Rectal smooth muscle tissue (tissue), 1 donor: ENCODE measurements around the gene ZNF236.

ENCODE experiments used
- H3K27ac ChIP-seq: one replicate; pipeline ENCODE4 v1.7.0; 2013; ENCODE audit warnings: low read depth, low read length, inconsistent platforms
- H3K27me3 ChIP-seq: one replicate; pipeline ENCODE4 v1.7.0; 2013; ENCODE audit warnings: low read length; ENCODE audit not compliant: control insufficient read depth, insufficient read depth
- H3K36me3 ChIP-seq: one replicate; pipeline ENCODE4 v1.7.0; 2013; ENCODE audit warnings: low read length; ENCODE audit not compliant: control insufficient read depth, insufficient read depth
- H3K4me1 ChIP-seq: one replicate; pipeline ENCODE4 v1.7.0; 2013; ENCODE audit warnings: low read length; ENCODE audit not compliant: control insufficient read depth, insufficient read depth
- H3K4me3 ChIP-seq: one replicate; pipeline ENCODE4 v1.7.0; 2013; ENCODE audit warnings: low read length
- H3K9ac ChIP-seq: one replicate; pipeline ENCODE4 v1.7.0; 2013; ENCODE audit warnings: low read length

ZNF236 gene

DNA sequence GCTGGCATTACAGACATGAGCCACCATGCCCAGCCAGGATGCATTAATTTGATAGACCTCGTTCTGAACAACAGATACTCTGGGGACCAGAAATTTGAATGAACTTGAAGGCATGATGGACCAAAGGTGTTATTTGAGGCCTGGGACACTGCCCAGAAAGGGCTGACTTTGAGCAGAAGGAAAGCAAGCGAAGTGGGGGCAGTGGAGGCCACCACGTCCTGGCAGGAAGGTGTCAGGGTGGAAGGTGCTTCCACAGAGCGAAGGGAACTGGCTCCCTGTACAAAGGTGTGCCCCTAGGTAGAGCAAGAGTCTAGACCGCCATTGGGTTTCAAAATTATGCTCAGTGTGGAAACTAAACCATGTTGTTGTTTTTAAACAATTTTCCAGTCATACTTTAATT lies 23.9 kb downstream of the ZNF236 start:
- Histone ChIP-seq H3K27me3 (no peaks in the 10 kb centered on the region), H3K4me1 (no peaks in the 10 kb centered on the region), H3K27ac (no peak overlapping the region), H3K9ac (peak overlapping the region; percentile 30), H3K4me3 (no peak overlapping the region), H3K36me3 (no peaks in the 10 kb centered on the region)

DNA sequence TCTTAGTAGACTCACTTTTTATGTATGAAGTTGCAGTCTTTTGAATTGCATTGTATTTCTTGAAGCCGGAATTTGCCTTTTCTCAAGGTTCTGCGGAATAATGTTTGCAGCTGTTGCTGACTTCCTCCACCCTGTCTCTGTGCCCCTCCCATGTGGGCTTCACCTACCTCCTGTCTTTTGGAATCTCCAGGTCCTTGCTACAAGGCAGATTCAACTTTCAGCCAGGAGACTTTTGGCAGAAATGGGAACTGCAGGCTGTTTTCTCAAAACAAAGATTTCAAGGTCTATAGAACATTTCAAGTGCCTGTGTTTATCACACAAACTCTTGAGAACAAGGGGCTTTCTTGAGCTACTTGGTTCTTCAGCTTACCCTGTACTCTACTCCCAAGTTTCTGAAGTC lies 25.6 kb downstream of the ZNF236 start:
- Histone ChIP-seq H3K27ac (no peak overlapping the region), H3K4me1 (no peaks in the 10 kb centered on the region), H3K9ac (no peak overlapping the region), H3K27me3 (no peaks in the 10 kb centered on the region), H3K36me3 (no peaks in the 10 kb centered on the region), H3K4me3 (no peak overlapping the region)

DNA sequence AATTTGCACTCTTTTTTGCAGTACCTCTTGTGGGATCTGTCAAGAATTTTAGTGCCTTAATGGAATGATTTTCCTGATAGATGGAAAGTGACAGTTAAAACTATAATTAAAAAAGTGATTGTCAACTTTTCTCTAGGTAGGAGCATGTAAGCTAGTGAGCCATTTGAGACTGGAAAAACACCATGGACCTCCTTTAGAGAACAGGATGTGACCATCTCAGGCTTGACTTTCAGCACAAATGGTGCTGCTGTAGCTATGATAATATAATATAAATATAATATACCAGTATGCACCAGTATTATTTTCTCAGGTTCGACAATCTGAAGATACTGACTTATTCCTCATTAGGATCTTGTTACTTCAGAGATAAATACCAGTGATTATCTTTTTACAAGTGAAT lies 27.8 kb downstream of the ZNF236 start:
- no peak overlapping the region for H3K27ac ChIP-seq
- H3K9ac ChIP-seq = no peak overlapping the region
- H3K36me3 ChIP-seq = no peaks in the 10 kb centered on the region
- no peaks in the 10 kb centered on the region for H3K27me3 ChIP-seq
- no peaks in the 10 kb centered on the region for H3K4me1 ChIP-seq
- no peak overlapping the region for H3K4me3 ChIP-seq

DNA sequence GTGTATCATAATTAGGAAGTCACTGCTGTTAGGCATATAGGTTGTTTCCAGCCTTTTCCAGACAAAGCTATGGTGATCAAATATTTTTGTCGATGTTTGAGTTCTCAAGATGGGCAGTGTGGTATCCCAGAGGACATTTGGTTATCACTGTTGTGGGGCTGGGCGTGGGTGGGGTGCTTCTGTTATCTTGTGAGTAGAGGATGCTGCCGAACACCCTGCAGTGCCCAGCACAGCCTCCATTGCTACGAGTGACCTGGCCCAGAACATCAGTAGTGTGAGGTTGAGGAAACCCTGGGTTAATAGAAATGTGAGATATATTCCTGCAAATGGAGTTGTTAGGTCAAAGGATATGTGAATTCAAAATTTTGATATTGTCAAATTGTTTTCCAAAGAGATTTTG lies 33.2 kb downstream of the ZNF236 start:
- H3K36me3 ChIP-seq = peaks cover 7% of the 10 kb centered on the region
- no peak overlapping the region for H3K4me3 ChIP-seq
- H3K27ac ChIP-seq = no peak overlapping the region
- no peak overlapping the region for H3K9ac ChIP-seq
- H3K4me1 ChIP-seq = no peaks in the 10 kb centered on the region
- H3K27me3 ChIP-seq = no peaks in the 10 kb centered on the region

DNA sequence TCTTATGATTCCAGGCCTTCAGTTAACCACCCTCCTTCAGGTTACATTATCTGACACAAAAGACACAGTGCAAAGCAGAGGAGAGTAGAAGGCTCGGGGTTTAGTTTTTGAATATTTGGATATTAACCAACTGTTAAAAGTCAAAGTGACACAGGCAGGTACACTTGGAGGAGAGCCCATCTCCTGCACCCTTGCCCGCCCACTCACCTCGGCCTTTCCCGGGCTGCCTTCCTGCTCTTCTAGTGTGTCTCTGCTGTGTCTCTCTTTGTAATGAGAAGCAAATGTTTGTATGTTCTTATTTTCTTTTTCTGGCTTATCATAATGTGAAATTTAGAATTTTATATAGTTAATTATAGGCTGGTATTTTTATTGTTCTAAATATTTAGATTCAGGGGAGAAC lies 35.1 kb downstream of the ZNF236 start:
- Histone ChIP-seq H3K27ac (no peak overlapping the region), H3K4me1 (no peaks in the 10 kb centered on the region), H3K36me3 (peaks cover 11% of the 10 kb centered on the region), H3K9ac (no peak overlapping the region), H3K4me3 (no peak overlapping the region), H3K27me3 (no peaks in the 10 kb centered on the region)

DNA sequence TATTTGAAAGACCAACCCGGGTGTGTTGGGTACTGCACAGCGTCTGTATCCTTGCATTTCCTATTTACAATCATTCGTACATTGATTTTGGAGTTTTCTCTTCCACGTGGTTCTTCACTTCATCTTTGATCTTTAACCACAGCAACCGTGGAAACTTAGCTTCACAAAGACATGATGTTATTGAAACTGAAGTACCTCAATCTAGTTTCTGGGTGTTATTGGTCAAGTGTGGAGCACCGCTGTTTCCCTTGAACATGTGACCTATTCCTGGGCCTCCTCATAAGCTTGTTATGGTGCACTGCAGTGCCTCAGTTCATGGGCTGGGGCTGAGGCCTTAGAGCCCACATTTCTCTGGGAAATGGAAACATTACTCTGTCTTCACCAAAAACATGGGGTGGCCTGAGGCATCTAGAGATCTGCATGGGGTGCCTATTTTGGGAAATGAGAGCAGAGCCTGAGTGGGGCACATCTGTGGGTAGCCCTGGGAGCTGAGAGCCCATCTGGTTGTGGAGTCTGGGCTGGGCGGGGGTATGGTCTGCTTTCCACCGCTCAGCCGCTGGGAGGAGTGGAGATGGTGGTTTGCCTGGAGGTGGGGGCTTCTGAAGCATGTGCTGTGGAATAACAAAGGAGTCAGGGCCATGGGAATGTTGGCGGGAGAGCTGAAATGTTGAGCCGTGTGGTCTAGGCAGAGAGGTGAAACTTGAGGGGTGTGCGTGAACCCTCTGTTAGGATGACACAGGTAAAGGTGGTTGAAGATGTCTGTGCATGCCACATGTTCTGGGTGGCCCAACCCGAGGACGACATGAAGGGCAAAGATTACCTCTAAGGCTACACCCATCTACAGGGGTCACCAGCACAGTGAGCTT lies 37.4 kb downstream of the ZNF236 start:
- Histone ChIP-seq H3K9ac (no peak overlapping the region), H3K27ac (no peak overlapping the region), H3K4me1 (no peaks in the 10 kb centered on the region), H3K36me3 (peaks cover 11% of the 10 kb centered on the region), H3K4me3 (no peak overlapping the region), H3K27me3 (no peaks in the 10 kb centered on the region)

DNA sequence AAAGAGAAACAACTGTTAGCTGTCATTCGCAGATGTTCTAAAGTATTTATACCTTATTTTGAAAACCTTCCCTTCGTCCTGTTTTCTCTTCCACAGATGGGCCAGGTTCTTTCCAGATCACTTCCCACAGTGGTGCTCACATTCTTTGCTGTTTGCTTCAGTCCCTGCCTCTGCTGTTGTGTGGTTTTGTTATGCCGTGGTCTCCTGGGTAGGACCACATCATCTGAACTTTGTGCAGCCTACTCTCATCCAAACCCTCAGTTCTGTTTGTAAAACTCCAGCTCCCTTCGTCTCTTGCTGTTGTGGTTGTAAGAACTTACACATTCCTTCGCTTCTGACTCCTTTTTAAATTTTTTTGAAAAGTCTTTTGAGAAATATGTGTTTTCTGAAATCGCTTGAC lies 38.1 kb downstream of the ZNF236 start:
- no peak overlapping the region for H3K9ac ChIP-seq

DNA sequence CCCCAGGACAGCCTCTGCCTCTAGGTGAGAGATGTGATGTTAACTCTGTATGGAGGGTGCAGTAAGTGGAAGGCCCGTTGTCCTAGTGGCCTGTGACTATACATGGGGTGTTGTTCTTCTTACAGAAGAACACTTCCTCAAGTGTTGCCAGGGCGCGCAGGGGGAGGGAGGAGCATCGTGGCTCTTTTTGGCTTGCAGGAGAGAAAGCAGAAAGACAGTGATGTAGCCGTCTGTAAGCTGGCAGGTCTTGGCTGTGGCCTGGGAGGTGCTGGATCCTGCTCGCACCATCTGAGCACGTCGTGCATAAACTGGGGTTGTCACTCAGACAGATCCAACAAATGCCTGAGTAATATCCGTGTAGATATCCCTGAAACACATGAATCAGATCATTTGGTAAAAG lies 44.3 kb downstream of the ZNF236 start:
- no peaks in the 10 kb centered on the region for H3K4me1 ChIP-seq
- H3K9ac ChIP-seq = no peak overlapping the region
- no peaks in the 10 kb centered on the region for H3K27me3 ChIP-seq
- no peak overlapping the region for H3K4me3 ChIP-seq
- H3K36me3 ChIP-seq = peaks cover 13% of the 10 kb centered on the region
- no peak overlapping the region for H3K27ac ChIP-seq

More for the DNA sequence above, 38.1 kb downstream of the ZNF236 start:
- H3K36me3 ChIP-seq = peaks cover 11% of the 10 kb centered on the region
- H3K4me1 ChIP-seq = no peaks in the 10 kb centered on the region
- no peak overlapping the region for H3K27ac ChIP-seq
- no peaks in the 10 kb centered on the region for H3K27me3 ChIP-seq
- H3K4me3 ChIP-seq = no peak overlapping the region

DNA sequence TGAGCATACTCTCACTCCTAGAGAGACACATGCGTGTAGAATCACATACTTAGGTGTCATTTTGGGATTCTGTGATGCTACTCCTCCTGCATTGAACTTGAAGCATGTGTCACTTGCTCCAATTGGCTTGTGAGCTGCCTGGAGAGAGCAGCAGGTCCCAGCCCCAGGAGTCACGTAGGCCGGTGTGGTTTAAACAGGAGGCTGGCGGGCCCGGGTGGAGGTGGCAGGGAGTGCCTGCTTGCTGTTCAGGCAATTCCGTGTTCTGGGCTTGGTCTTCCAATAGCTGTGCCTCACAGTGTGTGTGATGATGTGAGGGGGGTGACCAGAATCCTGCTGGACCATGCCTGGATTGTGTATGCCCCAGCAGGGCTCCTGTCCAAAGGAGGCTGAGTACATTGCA lies 51.0 kb downstream of the ZNF236 start:
- Histone ChIP-seq H3K4me3 (no peak overlapping the region), H3K36me3 (peaks cover 24% of the 10 kb centered on the region), H3K27ac (no peak overlapping the region), H3K9ac (no peak overlapping the region), H3K27me3 (no peaks in the 10 kb centered on the region), H3K4me1 (no peaks in the 10 kb centered on the region)

DNA sequence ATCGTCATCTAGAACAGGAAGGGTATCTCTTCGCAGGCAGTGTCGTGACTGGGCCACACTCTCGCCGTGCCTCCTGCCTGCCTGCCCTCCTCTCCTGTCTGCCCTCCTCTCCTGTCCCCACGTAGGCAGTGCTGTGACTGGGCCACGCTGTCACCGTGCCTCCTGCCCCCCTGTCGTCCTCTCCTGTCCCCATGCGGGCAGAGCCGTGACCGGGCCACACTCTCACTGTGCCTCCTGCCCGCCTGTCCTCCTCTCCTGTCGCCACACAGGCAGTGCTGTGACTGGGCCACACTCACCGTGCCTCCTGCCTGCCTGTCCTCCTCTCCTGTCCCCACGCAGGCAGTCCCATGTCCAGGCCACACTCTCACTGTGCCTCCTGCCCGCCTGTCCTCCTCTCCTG lies 51.4 kb downstream of the ZNF236 start:
- no peak overlapping the region for H3K4me3 ChIP-seq
- H3K27ac ChIP-seq = no peak overlapping the region
- peaks cover 24% of the 10 kb centered on the region for H3K36me3 ChIP-seq
- H3K27me3 ChIP-seq = no peaks in the 10 kb centered on the region
- H3K9ac ChIP-seq = no peak overlapping the region
- no peaks in the 10 kb centered on the region for H3K4me1 ChIP-seq

DNA sequence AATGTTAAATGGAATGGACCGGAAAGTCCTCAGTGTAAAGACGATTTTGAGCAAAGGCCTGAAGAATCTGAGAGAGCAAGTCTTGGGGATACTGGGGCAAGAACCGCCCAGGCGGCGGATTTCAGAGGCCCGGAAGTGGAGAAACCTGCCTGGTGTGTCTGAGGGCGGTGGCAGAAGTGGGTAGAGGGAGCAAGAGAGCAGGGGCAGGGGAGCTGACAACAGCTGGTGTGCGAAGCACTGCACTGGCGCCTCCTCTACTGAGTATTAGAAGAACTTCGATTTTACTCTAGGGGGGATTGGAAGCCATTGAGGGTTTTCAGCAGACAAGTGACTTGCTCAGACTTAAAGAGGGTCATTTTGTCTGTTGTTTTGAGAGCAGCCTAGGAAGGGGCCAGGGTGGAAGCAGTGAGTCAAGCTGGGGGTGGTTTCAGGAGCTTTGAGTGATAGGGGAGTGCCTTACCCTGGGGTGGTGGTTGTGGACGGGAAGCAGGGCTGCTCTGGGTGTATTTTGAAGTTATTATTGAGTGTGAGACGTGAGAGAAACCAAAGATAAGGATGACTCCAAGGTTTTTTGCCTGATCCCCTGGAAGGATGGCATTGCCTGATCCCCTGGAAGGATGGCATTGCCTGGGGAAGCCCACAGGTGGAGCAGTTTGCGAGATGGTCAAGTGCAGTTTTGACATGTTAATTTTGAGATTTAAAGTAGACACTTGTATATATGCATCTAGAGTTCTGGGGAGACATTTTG lies 52.5 kb downstream of the ZNF236 start:
- no peaks in the 10 kb centered on the region for H3K27me3 ChIP-seq
- H3K27ac ChIP-seq = no peak overlapping the region
- H3K36me3 ChIP-seq = peaks cover 21% of the 10 kb centered on the region
- H3K4me3 ChIP-seq = no peak overlapping the region
- H3K4me1 ChIP-seq = no peaks in the 10 kb centered on the region
- no peak overlapping the region for H3K9ac ChIP-seq

DNA sequence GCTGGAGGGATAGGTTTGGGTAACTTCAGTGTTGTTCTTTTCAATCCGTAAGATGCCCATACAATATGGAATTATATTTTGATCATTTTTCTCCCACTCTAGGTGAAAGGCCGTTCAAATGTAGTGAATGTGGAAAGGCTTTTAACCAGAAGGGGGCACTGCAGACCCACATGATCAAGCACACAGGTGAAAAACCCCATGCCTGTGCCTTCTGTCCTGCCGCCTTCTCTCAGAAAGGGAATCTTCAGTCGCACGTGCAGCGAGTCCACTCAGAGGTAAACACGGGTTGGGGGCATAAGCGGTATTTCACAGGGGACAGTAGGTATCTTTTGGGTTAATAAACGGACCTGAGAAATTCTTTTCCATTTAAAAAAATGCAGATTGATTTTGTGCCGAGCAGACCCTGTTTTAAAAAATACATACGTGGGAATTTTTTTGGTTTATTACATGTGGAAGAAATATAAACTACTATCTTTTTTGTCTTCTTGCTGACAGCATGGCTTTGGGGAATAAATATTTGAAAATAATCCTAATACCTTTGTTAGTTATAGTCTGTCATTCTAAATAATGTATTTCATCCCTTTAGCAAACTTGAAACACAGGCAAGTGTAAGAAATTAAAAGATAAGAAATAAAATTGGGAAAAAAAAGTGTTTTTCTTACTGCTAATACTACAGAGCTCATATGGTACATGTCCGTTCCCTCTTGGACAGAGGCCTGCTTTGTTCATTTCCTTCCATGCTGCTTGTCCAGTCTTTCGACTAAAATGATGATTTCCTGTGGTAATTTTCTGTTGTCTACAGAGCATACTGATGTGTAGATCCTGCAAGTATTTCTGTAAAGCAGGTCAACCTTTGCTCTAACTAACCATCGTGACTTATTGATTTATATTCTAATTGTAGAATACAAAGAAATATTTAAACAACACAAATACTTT lies 53.3 kb downstream of the ZNF236 start:
- H3K4me1 ChIP-seq = no peaks in the 10 kb centered on the region
- no peak overlapping the region for H3K9ac ChIP-seq
- H3K27ac ChIP-seq = no peak overlapping the region
- no peak overlapping the region for H3K4me3 ChIP-seq
- no peaks in the 10 kb centered on the region for H3K27me3 ChIP-seq
- H3K36me3 ChIP-seq = peaks cover 17% of the 10 kb centered on the region
